Activated CD4-positive, alpha-beta T cell treated with anti-CD3 and anti-CD28 coated beads, Interleukin-2, amount 50 U/mL, for 4 hours (primary cell): ENCODE measurements around the gene XCR1.

Source experiments
- DNase-seq, 2 experiments: peaks; one replicate each; pipeline ENCODE4 v3.0.0-alpha.2; 2020

The XCR1 gene

GRCh38 chr3:45980819-45981218 lies 46.5 kb downstream of the XCR1 start:
- no peak for DNase-seq

GRCh38 chr3:45980229-45980813 lies 47.0 kb downstream of the XCR1 start:
- DNase-seq = no peak

- DNase-seq = no peak
These were observed 47.9 kb downstream of the XCR1 start for GRCh38 chr3:45979378-45979777.

DNA sequence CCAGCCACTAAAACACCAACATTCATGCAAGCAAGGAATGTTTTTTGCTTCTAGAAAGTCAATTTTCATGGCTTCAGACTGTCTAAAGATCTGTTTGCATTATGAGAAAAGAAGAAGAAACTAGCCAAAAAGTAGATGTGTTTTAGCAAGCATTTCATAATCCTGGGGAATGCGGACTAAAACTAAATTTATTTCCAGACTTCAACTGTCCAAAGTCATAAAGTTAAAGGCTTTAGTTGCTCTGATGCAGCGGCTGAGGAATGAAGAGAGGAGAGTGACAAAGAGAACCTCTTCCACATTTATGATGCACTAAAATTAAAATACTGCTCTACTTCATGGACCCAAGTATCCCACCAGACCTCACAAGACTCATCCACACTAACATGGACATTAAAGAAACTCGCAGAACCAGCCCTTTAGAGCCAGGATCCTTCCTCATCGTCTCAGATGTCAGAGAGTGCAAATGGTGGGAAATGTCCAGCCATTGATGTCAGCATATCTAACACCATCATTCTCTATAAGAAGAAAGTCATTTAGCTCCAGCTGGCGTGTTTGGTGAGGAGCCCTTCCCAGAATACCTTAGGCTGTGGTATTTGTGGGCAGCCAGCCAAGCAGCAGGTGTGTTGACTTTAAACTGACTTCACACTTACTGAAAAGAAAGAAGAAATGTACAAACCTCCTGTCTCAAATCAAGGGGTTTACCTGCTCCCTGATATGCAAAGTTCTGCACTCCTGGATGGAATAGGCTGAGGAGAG lies 49.1 kb downstream of the XCR1 start:
- peak; percentile 37 to 43 for DNase-seq

- peak; percentile 25 to 26 for DNase-seq
These were observed 50.8 kb downstream of the XCR1 start for GRCh38 chr3:45976191-45977091.

DNA sequence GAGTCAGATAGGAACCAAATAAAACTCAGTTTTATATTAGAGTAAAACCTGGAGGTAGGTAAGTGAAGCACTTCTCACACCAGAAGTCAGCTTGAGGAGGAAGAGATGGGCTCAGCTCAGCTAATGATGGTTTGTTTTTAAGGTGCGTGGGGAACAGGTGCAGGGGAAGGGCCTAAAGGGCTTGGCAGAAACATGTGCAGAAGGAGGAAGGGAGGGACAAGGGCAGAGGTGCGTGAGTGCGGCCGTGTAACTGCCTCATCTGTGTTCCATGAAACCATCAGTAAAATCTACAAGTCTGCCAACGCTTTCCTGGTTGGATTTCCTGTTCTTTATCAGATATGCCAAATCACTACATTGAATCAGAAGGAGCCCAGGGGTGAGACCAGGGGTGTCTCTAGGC lies 51.6 kb downstream of the XCR1 start:
- DNase-seq = no peak

- no peak for DNase-seq
These were observed 52.6 kb downstream of the XCR1 start for GRCh38 chr3:45974686-45975085.

GRCh38 chr3:45972534-45973402 lies 54.5 kb downstream of the XCR1 start:
- no peak for DNase-seq

DNA sequence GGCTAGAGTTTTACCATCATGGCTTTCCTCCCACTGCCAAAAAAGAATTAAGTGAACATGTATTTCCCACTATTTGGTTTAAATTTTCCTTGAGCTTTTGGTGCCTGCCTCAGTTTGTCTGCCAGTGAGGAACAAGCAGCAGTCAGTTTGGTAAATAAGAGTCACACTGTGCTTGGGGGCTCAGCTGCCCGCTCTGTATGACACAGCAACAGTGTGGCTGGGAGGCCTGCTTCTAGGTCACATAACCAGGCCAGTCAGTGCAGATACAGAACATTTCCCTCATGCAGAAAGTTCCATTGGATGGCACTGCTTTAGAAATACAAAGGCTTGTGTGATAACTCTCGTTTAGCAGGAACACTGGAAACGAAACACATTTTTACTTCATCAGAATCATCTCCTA lies 57.3 kb downstream of the XCR1 start:
- DNase-seq = no peak

DNA sequence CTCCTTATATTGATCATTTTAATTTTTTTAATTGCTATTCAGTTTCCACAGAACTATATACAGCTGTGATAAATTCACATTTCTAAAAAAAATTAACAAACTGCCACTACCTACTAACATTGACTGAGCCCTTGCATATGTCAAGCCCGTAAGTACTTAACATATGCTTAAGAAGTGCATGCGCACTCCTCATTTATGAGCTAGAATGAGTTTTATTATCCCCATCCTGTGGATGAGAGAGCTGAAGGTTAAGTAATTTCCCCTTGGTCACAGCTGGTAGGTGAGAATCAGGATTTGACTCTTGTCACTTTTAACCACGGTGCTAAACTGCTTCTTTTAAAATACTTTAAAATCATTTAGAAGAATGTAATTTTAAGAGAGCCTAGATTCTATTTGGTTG lies 58.2 kb downstream of the XCR1 start:
- DNase-seq = no peak

- DNase-seq = no peak
These were observed 58.6 kb downstream of the XCR1 start for GRCh38 chr3:45968706-45969105.

GRCh38 chr3:45968149-45968548 lies 59.1 kb downstream of the XCR1 start:
- DNase-seq = no peak

DNA sequence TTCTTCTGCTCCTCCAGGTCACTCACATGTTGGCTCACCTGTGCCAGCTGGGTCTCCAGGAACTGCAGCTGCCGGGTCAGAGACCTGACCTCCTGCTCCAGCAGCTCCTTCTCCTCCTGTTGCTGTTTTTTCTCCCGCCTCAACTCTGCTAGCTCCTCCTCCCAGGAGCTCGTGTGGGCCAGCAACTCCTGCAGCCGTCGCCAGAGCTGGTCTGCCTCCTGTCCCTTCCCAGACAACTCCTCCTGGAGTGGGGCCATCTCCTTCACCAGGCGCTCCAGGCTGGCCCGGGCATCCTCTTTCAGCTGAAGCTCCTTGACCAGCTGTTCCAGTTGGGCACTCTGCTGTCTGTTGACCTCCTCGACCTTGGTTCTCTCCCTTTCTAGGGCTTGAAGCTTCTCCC lies 59.6 kb downstream of the XCR1 start:
- no peak for DNase-seq
